ENCODE data around the gene MAFG. TPM values are rescaled to one million over a fixed set of nuclear protein-coding genes. Genes with fewer than 3 reads are reported as not detected.

MAFG gene
- total and polyA plus RNA-seq, 9 of the 15 experiments (the other 6 are each of a cell fraction or from before 2014, with no cell fraction given), result 1.1 to 58.1 (median 24.9) TPM

GRCh38 chr17:81871387-81872230, 55.9 kb downstream of the MAFG start (continued):
- TF ChIP-seq TSC22D4 (tag; IDR thresholded peaks at IDR 0.05), result no peak
- TF ChIP-seq TBL1XR1 (IDR thresholded peaks at IDR 0.05; ENCODE audit: low read length in 2 of 2), result peak in 1 of 2 experiments; percentile 66; a peak in 1 of 4 replicates
- TF ChIP-seq ZNF436 (CRISPR knock-in tag; IDR thresholded peaks at IDR 0.05), result no peak
- TF ChIP-seq STAT5B (CRISPR knock-in tag; IDR thresholded peaks at IDR 0.05), result no peak
- peak; percentile 67 for TF ChIP-seq CREB3 (tag; conservative IDR thresholded peaks at IDR 0.05; ENCODE audit: low read depth)
- no peak for TF ChIP-seq SNRNP70 (optimal IDR thresholded peaks at IDR 0.05; ENCODE audit: low read depth, low read length)
- no peak for TF ChIP-seq DDX20 (tag; IDR thresholded peaks at IDR 0.05; ENCODE audit: low read depth)
- TF ChIP-seq ZNF592 (IDR thresholded peaks at IDR 0.05), result peak; percentile 96
- TF ChIP-seq RAD21 (CRISPR knock-in tag; conservative IDR thresholded peaks at IDR 0.05 in 1 of 2, IDR thresholded peaks at IDR 0.05 in 1 of 2), result no peak
- no peak for TF ChIP-seq ILK (tag; IDR thresholded peaks at IDR 0.05; ENCODE audit: borderline replicate concordance, low read depth)
- TF ChIP-seq AFF4 (CRISPR knock-in tag; IDR thresholded peaks at IDR 0.05), result peak; percentile 96
- peak; percentile 38 for TF ChIP-seq TCF3 (CRISPR knock-in tag; IDR thresholded peaks at IDR 0.05)
